IMR-90 (cell line): ENCODE measurements around the gene ENDOD1. TPM values are rescaled to one million over a fixed set of nuclear protein-coding genes. Genes with fewer than 3 reads are reported as not detected.

Experiments
- ATAC-seq: fragments of 200-7000 bp; cut with Tn5 transposase; 2 replicates; pipeline ENCODE4 v1.9.1; 2020; ENCODE audit warnings: low read depth, mild to moderate bottlenecking, moderate library complexity
- BruUV-seq: library from RNA; stranded (reverse); fragments of 400-500 nt; replicated peaks from 2 replicates; lab custom pipeline; 2021; lab: Mats Ljungman, UMichigan
- CTCF ChIA-PET: fragments of 300-600 bp; formaldehyde crosslinking; extraction: SDS; loops from one replicate; lab custom pipeline; 2021; ENCODE audit warnings: antibody characterized with exemption; lab: Yijun Ruan, JAX
- POLR2A ChIA-PET: fragments of 300-600 bp; sonication (Branson Sonifier 250); formaldehyde crosslinking; loops from one replicate; lab custom pipeline; 2022; ENCODE audit warnings: antibody characterized with exemption; ENCODE audit not compliant: unreplicated experiment; lab: Charles Lee
- DNase-seq: peaks from one replicate; pipeline ENCODE4 v3.0.0; 2013
- H2AFZ ChIP-seq: replicated peaks from 2 replicates; pipeline ENCODE3; 2013; ENCODE audit warnings: low read length, mild to moderate bottlenecking; ENCODE audit not compliant: poor library complexity
- H2AK5ac ChIP-seq: 2 replicates; pipeline ENCODE4 v1.6.1; 2013; ENCODE audit warnings: low read depth, low read length, inconsistent platforms
- H2AK9ac ChIP-seq: replicated peaks from 2 replicates; pipeline ENCODE3; 2013; ENCODE audit warnings: mild to moderate bottlenecking, low read depth, low read length, moderate library complexity; ENCODE audit not compliant: poor library complexity
- H2BK120ac ChIP-seq: 2 replicates; pipeline ENCODE4 v1.6.1; 2013; ENCODE audit warnings: low read depth, low read length, inconsistent platforms
- H2BK15ac ChIP-seq: 3 replicates; pipeline ENCODE4 v1.6.1; 2013; ENCODE audit warnings: low read depth, low read length, inconsistent platforms
- H2BK20ac ChIP-seq: 2 replicates; pipeline ENCODE4 v1.6.1; 2013; ENCODE audit warnings: low read depth, mild to moderate bottlenecking, inconsistent platforms, low read length, moderate library complexity
- H2BK5ac ChIP-seq: 2 replicates; pipeline ENCODE4 v1.6.1; 2013; ENCODE audit warnings: mild to moderate bottlenecking, low read depth, low read length, inconsistent platforms; ENCODE audit not compliant: poor library complexity, severe bottlenecking
- H3K14ac ChIP-seq: replicated peaks from 2 replicates; pipeline ENCODE4 v1.6.1; 2013; ENCODE audit warnings: low read depth, low read length, inconsistent platforms
- H3K18ac ChIP-seq: 2 replicates; pipeline ENCODE4 v1.6.1; 2013; ENCODE audit warnings: low read depth, low read length, control low read depth
- H3K23ac ChIP-seq: 2 replicates; pipeline ENCODE4 v1.6.1; 2013; ENCODE audit warnings: low read depth, low read length, inconsistent platforms
- H3K27ac ChIP-seq: 2 replicates; pipeline ENCODE4 v1.5.1; 2013; ENCODE audit warnings: mild to moderate bottlenecking, control low read depth, low read length; ENCODE audit not compliant: insufficient read depth
- H3K27me3 ChIP-seq: 2 replicates; pipeline ENCODE4 v1.6.1; 2013; ENCODE audit warnings: low read length; ENCODE audit not compliant: control insufficient read depth, insufficient read depth
- H3K36me3 ChIP-seq: 2 replicates; pipeline ENCODE4 v1.6.1; 2013; ENCODE audit warnings: low read length, mixed read lengths; ENCODE audit not compliant: control insufficient read depth, insufficient read depth
- H3K4ac ChIP-seq: 2 replicates; pipeline ENCODE4 v1.6.1; 2013; ENCODE audit warnings: low read depth, low read length, inconsistent platforms
- H3K4me1 ChIP-seq: 2 replicates; pipeline ENCODE4 v1.6.1; 2013; ENCODE audit warnings: low read length, mixed read lengths; ENCODE audit not compliant: control insufficient read depth, insufficient read depth
- H3K4me2 ChIP-seq: 2 replicates; pipeline ENCODE4 v1.6.1; 2013; ENCODE audit warnings: low read depth, mild to moderate bottlenecking, control low read depth, low read length, moderate library complexity
- H3K4me3 ChIP-seq: 2 replicates; pipeline ENCODE4 v1.5.1; 2013; ENCODE audit warnings: low read depth, mild to moderate bottlenecking, control low read depth, low read length, moderate library complexity; ENCODE audit not compliant: insufficient read depth
- H3K56ac ChIP-seq: 2 replicates; pipeline ENCODE4 v1.6.1; 2013; ENCODE audit warnings: low read length, inconsistent platforms; ENCODE audit not compliant: insufficient read depth; ENCODE audit errors: extremely low read depth
- H3K79me1 ChIP-seq, 2 experiments: 2 replicates each; pipeline ENCODE4 v1.6.1; 2013; ENCODE audit warnings: low read length in 2 of 2, inconsistent platforms in 1 of 2, low read depth in 1 of 2
- H3K9ac ChIP-seq: 2 replicates; pipeline ENCODE4 v1.6.1; 2013; ENCODE audit warnings: low read depth, low read length, control low read depth
- H3K9me1 ChIP-seq: 2 replicates; pipeline ENCODE4 v1.6.1; 2013; ENCODE audit warnings: low read length, inconsistent platforms; ENCODE audit not compliant: insufficient read depth
- H3K9me3 ChIP-seq: 2 replicates; pipeline ENCODE4 v1.6.1; 2013; ENCODE audit warnings: low read length; ENCODE audit not compliant: control insufficient read depth, insufficient read depth
- H4K20me1 ChIP-seq: 2 replicates; pipeline ENCODE4 v1.6.1; 2013; ENCODE audit warnings: low read length, inconsistent platforms; ENCODE audit not compliant: insufficient read depth
- H4K5ac ChIP-seq: 2 replicates; pipeline ENCODE4 v1.6.1; 2013; ENCODE audit warnings: mild to moderate bottlenecking, low read depth, low read length, control low read depth
- H4K8ac ChIP-seq, 2 experiments: 2 replicates each; pipeline ENCODE4 v1.6.1; 2013; ENCODE audit warnings: low read depth in 2 of 2, low read length in 2 of 2, control low read depth in 1 of 2, inconsistent platforms in 1 of 2
- H4K91ac ChIP-seq: 2 replicates; pipeline ENCODE4 v1.6.1; 2013; ENCODE audit warnings: low read depth, low read length, inconsistent platforms; ENCODE audit not compliant: insufficient read depth
- BHLHE40 ChIP-seq: fragments of 150-350 bp; IDR thresholded peaks from 2 replicates; pipeline ENCODE4 v1.6.1; 2016; ENCODE audit warnings: mild to moderate bottlenecking, low read depth, low read length
- CHD1 ChIP-seq: IDR thresholded peaks from 2 replicates; pipeline ENCODE4 v1.6.1; 2012; ENCODE audit warnings: low read depth, low read length, improper control_type of control experiment
- ELK1 ChIP-seq: fragments of 150-350 bp; IDR thresholded peaks from 2 replicates; pipeline ENCODE4 v1.6.1; 2016; ENCODE audit warnings: low read depth, mild to moderate bottlenecking, low read length, moderate library complexity, borderline replicate concordance
- MAFK ChIP-seq: IDR thresholded peaks from 2 replicates; pipeline ENCODE4 v1.6.1; 2012; ENCODE audit warnings: low read depth, low read length, improper control_type of control experiment
- POLR2A ChIP-seq: IDR thresholded peaks from 2 replicates; pipeline ENCODE4 v1.6.1; 2012; ENCODE audit warnings: mild to moderate bottlenecking, low read depth, low read length
- WGBS, 2 experiments: methylation state at CpG; one replicate each; pipeline versions ENCODE4 v1.1.5 to v1.1.7; 2013; ENCODE audit warnings: missing lambda C conversion rate in 2 of 2; ENCODE audit not compliant: insufficient read length in 1 of 2; ENCODE audit errors: extremely low coverage in 2 of 2; 5-methylcytosine and 5-hydroxymethylcytosine counted together
- dilution Hi-C: fragments of 300-500 bp; cut with HindIII; formaldehyde crosslinking; loops from one replicate; pipeline ENCODE4 v1.14.3; 2018; ENCODE audit warnings: low sequenced_read_pairs; ENCODE audit not compliant: unreplicated experiment
- in situ Hi-C: fragments of 300-500 bp; cut with MboI; formaldehyde crosslinking; loops from 3 replicates; pipeline ENCODE4 v1.14.3; 2019; ENCODE audit warnings: low sequenced_read_pairs, inconsistent platforms, mixed read lengths
- intact Hi-C: fragments of 100-400 bp; cut with micrococcal nuclease; formaldehyde crosslinking; loops from 2 replicates; pipeline ENCODE4 v1.10.0; 2022
- polyA plus RNA-seq, 3 experiments: library from polyadenylated mRNA; depleted of rRNA; stranded (reverse); fragments of >200 nt; gene quantifications; 2 replicates each; pipeline ENCODE4 v1.2.3, GENCODE V29; 2012; ENCODE audit warnings: low replicate concordance in 1 of 3
- total RNA-seq: library from RNA; depleted of rRNA; stranded (reverse); fragments of >200 nt; gene quantifications from 2 replicates; pipeline ENCODE4 v1.2.3, GENCODE V29; 2012
- TF ChIP-seq, protein P1 (sequence below): fragments of 150-350 bp; IDR thresholded peaks from 2 replicates; pipeline ENCODE4 v1.6.1; 2017; ENCODE audit warnings: mild to moderate bottlenecking, antibody characterized with exemption, low read length, low read depth
- TF ChIP-seq, protein P2 (sequence below): conservative IDR thresholded peaks from 2 replicates; pipeline ENCODE4 v1.5.1; 2012; ENCODE audit warnings: mild to moderate bottlenecking, low read depth, low read length, improper control_type of control experiment

The ENDOD1 gene
- total and polyA plus RNA-seq, 2 of the 4 experiments (the other 2 are of a cell fraction) = 7.0 to 17.6 TPM

- no peak overlapping the region for H4K91ac ChIP-seq
- no peak overlapping the region for H3K56ac ChIP-seq
- H4K20me1 ChIP-seq = no peaks in the 10 kb centered on the region
- in situ Hi-C loops (no loop called here), intact Hi-C loops (no loop called here), dilution Hi-C loops (no loop called here)
- H3K4me2 ChIP-seq = no peak overlapping the region
- CTCF ChIA-PET = no interaction called here
- H3K18ac ChIP-seq = no peak overlapping the region
- BruUV-seq = no TSS peak
- peaks cover 3% of the 10 kb centered on the region; the same call in 1 of the 2 replicates for H3K9me1 ChIP-seq
- H2BK20ac ChIP-seq = no peak overlapping the region
- H2AK5ac ChIP-seq = peak overlapping the region; percentile 48; the same call in 1 of the 2 replicates
- no peak overlapping the region for H2AK9ac ChIP-seq
- no peak overlapping the region for H4K8ac ChIP-seq
- H3K9ac ChIP-seq = no peak overlapping the region
- TF ChIP-seq, protein P1, sequence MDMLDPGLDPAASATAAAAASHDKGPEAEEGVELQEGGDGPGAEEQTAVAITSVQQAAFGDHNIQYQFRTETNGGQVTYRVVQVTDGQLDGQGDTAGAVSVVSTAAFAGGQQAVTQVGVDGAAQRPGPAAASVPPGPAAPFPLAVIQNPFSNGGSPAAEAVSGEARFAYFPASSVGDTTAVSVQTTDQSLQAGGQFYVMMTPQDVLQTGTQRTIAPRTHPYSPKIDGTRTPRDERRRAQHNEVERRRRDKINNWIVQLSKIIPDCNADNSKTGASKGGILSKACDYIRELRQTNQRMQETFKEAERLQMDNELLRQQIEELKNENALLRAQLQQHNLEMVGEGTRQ = no peak
- TF ChIP-seq, protein P2, sequence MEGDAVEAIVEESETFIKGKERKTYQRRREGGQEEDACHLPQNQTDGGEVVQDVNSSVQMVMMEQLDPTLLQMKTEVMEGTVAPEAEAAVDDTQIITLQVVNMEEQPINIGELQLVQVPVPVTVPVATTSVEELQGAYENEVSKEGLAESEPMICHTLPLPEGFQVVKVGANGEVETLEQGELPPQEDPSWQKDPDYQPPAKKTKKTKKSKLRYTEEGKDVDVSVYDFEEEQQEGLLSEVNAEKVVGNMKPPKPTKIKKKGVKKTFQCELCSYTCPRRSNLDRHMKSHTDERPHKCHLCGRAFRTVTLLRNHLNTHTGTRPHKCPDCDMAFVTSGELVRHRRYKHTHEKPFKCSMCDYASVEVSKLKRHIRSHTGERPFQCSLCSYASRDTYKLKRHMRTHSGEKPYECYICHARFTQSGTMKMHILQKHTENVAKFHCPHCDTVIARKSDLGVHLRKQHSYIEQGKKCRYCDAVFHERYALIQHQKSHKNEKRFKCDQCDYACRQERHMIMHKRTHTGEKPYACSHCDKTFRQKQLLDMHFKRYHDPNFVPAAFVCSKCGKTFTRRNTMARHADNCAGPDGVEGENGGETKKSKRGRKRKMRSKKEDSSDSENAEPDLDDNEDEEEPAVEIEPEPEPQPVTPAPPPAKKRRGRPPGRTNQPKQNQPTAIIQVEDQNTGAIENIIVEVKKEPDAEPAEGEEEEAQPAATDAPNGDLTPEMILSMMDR = no peak
- TF ChIP-seq ELK1 (no peak), BHLHE40 (no peak), CHD1 (no peak), POLR2A (no peak), MAFK (no peak)
- WGBS, 2 experiments = 100% methylated on average over 1 of the region's 2 CpGs; no CpG with 5 or more reads in 1 of the 2 experiments
- no peak for ATAC-seq
- no peak overlapping the region; the same call in 1 of the 2 replicates for H3K4ac ChIP-seq
- no peak overlapping the region for H2AFZ ChIP-seq
- H3K9me3 ChIP-seq = no peaks in the 10 kb centered on the region
- peaks cover 7% of the 10 kb centered on the region; the same call in 1 of the 2 replicates for H3K4me1 ChIP-seq
- no peaks in the 10 kb centered on the region for H3K36me3 ChIP-seq
- no peak overlapping the region for H3K27ac ChIP-seq
- H3K14ac ChIP-seq = no peak overlapping the region
- H2BK120ac ChIP-seq = peak overlapping the region; percentile 10; the same call in 1 of the 2 replicates
- H3K4me3 ChIP-seq = no peak overlapping the region
- no peaks in the 10 kb centered on the region for H3K79me1 ChIP-seq
- DNase-seq = no peak
- no peak overlapping the region for H2BK5ac ChIP-seq
- POLR2A ChIA-PET = no interaction called here
- H2BK15ac ChIP-seq = no peak overlapping the region
- 0 out of 2 replicates have a peak, but pooled peaks cover 2% of the 10 kb centered on the region for H3K27me3 ChIP-seq
- H4K5ac ChIP-seq = no peak overlapping the region
- no peak overlapping the region for H3K23ac ChIP-seq
These were observed 59.3 kb downstream of the ENDOD1 start for GRCh38 chr11:95148938-95149337.
